Measurements from ENCODE around the gene NPB.

Gene NPB

DNA sequence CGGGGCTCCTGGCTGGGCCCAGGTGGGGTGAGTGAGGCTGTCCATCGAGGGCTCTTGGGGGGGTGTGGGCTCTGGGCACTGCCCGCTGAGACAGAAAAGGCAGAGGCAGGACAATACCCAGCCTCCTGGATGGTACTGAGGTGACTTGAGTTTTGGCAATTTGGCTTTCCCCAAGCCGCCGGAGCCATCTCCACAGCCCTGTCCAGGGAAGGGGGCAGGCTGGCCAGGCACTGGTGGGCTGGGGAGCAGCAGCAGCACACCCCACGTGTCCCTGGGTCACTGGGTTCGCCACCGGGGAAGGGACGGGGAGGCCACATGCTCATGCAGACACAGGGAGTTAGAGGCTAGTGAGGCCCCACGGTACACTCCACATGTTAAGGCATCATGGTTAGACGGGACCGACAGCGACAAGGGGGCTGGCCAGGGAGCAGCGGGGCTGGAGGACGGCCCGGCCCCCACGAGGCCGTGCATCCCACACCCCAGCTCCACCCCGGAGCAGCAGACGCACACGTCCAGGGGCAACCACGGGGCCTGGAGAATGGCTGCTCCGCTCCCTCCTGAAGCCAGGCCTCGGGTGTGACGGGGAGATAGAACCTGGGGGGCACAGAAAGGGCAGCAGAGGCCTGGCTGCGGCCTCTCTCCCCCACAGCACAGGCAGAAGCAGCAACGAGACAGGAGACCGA, 33.9 kb upstream of the NPB start (continued):
- TF ChIP-seq, protein P1, sequence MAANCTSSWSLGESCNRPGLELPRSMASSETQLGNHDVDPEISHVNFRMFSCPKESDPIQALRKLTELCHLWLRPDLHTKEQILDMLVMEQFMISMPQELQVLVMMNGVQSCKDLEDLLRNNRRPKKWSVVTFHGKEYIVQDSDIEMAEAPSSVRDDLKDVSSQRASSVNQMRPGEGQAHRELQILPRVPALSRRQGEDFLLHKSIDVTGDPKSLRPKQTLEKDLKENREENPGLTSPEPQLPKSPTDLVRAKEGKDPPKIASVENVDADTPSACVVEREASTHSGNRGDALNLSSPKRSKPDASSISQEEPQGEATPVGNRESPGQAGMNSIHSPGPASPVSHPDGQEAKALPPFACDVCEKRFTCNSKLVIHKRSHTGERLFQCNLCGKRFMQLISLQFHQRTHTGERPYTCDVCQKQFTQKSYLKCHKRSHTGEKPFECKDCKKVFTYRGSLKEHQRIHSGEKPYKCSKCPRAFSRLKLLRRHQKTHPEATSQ (tag by site-specific recombination; IDR thresholded peaks at IDR 0.05) = 0 out of 2 replicates have a peak, but pooled peaks have one; percentile 8
- TF ChIP-seq SETDB1 (IDR thresholded peaks at IDR 0.05; ENCODE audit: insufficient read length, low read length) = no peak
- no peak for TF ChIP-seq KLF16 (tag by site-specific recombination; IDR thresholded peaks at IDR 0.05)
- no peak for TF ChIP-seq GLI4 (tag by site-specific recombination; IDR thresholded peaks at IDR 0.05)
- TF ChIP-seq, protein P2, sequence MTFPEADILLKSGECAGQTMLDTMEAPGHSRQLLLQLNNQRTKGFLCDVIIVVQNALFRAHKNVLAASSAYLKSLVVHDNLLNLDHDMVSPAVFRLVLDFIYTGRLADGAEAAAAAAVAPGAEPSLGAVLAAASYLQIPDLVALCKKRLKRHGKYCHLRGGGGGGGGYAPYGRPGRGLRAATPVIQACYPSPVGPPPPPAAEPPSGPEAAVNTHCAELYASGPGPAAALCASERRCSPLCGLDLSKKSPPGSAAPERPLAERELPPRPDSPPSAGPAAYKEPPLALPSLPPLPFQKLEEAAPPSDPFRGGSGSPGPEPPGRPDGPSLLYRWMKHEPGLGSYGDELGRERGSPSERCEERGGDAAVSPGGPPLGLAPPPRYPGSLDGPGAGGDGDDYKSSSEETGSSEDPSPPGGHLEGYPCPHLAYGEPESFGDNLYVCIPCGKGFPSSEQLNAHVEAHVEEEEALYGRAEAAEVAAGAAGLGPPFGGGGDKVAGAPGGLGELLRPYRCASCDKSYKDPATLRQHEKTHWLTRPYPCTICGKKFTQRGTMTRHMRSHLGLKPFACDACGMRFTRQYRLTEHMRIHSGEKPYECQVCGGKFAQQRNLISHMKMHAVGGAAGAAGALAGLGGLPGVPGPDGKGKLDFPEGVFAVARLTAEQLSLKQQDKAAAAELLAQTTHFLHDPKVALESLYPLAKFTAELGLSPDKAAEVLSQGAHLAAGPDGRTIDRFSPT (tag by site-specific recombination; IDR thresholded peaks at IDR 0.05) = peak; percentile 94; the same call in 1 of the 2 replicates
- no peak for TF ChIP-seq ZNF274 (IDR thresholded peaks at IDR 0.05; ENCODE audit: low read length)
- TF ChIP-seq ZNF274 (tag by site-specific recombination; IDR thresholded peaks at IDR 0.05; ENCODE audit: borderline replicate concordance) = no peak
- TF ChIP-seq ZNF184 (tag by site-specific recombination; IDR thresholded peaks at IDR 0.05) = no peak
- TF ChIP-seq ZNF24 (tag by site-specific recombination; IDR thresholded peaks at IDR 0.05) = no peak
- TF ChIP-seq ZNF394 (tag by site-specific recombination; IDR thresholded peaks at IDR 0.05; ENCODE audit: borderline replicate concordance) = no peak; the same call in 1 of the 2 replicates
- TF ChIP-seq, protein P3, sequence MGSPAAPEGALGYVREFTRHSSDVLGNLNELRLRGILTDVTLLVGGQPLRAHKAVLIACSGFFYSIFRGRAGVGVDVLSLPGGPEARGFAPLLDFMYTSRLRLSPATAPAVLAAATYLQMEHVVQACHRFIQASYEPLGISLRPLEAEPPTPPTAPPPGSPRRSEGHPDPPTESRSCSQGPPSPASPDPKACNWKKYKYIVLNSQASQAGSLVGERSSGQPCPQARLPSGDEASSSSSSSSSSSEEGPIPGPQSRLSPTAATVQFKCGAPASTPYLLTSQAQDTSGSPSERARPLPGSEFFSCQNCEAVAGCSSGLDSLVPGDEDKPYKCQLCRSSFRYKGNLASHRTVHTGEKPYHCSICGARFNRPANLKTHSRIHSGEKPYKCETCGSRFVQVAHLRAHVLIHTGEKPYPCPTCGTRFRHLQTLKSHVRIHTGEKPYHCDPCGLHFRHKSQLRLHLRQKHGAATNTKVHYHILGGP (tag by site-specific recombination; IDR thresholded peaks at IDR 0.05) = no peak
- TF ChIP-seq KLF1 (tag by site-specific recombination; IDR thresholded peaks at IDR 0.05) = peak; percentile 41; the same call in 1 of the 2 replicates
- TF ChIP-seq TRIM28 (IDR thresholded peaks at IDR 0.05; ENCODE audit: borderline replicate concordance, low read length) = no peak
- TF ChIP-seq, protein P4, sequence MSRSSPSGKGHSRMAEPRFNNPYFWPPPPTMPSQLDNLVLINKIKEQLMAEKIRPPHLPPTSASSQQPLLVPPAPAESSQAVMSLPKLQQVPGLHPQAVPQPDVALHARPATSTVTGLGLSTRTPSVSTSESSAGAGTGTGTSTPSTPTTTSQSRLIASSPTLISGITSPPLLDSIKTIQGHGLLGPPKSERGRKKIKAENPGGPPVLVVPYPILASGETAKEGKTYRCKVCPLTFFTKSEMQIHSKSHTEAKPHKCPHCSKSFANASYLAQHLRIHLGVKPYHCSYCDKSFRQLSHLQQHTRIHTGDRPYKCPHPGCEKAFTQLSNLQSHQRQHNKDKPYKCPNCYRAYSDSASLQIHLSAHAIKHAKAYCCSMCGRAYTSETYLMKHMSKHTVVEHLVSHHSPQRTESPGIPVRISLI (tag by site-specific recombination; IDR thresholded peaks at IDR 0.05) = no peak
- TF ChIP-seq ZNF292 (tag by site-specific recombination; IDR thresholded peaks at IDR 0.05; ENCODE audit: borderline replicate concordance, low read depth) = no peak
- peak; percentile 58 for TF ChIP-seq ZNF600 (tag by site-specific recombination; IDR thresholded peaks at IDR 0.05)
- TF ChIP-seq WT1 (tag by site-specific recombination; IDR thresholded peaks at IDR 0.05) = peak; percentile 23; the same call in 1 of the 2 replicates
- no peak for TF ChIP-seq ZNF792 (tag by site-specific recombination; IDR thresholded peaks at IDR 0.05)
- no peak for TF ChIP-seq ZNF830 (tag by site-specific recombination; IDR thresholded peaks at IDR 0.05; ENCODE audit: low read depth)
- no peak for TF ChIP-seq PRDM1 (tag by site-specific recombination; IDR thresholded peaks at IDR 0.05)
- TF ChIP-seq, protein P5, sequence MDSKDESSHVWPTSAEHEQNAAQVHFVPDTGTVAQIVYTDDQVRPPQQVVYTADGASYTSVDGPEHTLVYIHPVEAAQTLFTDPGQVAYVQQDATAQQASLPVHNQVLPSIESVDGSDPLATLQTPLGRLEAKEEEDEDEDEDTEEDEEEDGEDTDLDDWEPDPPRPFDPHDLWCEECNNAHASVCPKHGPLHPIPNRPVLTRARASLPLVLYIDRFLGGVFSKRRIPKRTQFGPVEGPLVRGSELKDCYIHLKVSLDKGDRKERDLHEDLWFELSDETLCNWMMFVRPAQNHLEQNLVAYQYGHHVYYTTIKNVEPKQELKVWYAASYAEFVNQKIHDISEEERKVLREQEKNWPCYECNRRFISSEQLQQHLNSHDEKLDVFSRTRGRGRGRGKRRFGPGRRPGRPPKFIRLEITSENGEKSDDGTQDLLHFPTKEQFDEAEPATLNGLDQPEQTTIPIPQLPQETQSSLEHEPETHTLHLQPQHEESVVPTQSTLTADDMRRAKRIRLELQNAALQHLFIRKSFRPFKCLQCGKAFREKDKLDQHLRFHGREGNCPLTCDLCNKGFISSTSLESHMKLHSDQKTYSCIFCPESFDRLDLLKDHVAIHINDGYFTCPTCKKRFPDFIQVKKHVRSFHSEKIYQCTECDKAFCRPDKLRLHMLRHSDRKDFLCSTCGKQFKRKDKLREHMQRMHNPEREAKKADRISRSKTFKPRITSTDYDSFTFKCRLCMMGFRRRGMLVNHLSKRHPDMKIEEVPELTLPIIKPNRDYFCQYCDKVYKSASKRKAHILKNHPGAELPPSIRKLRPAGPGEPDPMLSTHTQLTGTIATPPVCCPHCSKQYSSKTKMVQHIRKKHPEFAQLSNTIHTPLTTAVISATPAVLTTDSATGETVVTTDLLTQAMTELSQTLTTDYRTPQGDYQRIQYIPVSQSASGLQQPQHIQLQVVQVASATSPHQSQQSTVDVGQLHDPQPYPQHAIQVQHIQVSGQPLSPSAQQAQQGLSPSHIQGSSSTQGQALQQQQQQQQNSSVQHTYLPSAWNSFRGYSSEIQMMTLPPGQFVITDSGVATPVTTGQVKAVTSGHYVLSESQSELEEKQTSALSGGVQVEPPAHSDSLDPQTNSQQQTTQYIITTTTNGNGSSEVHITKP (tag by site-specific recombination; IDR thresholded peaks at IDR 0.05) = no peak
- TF ChIP-seq, protein P6, sequence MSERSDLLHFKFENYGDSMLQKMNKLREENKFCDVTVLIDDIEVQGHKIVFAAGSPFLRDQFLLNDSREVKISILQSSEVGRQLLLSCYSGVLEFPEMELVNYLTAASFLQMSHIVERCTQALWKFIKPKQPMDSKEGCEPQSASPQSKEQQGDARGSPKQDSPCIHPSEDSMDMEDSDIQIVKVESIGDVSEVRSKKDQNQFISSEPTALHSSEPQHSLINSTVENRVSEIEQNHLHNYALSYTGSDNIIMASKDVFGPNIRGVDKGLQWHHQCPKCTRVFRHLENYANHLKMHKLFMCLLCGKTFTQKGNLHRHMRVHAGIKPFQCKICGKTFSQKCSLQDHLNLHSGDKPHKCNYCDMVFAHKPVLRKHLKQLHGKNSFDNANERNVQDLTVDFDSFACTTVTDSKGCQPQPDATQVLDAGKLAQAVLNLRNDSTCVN (tag by site-specific recombination; optimal IDR thresholded peaks at IDR 0.05) = peak; percentile 41
- TF ChIP-seq, protein P7, sequence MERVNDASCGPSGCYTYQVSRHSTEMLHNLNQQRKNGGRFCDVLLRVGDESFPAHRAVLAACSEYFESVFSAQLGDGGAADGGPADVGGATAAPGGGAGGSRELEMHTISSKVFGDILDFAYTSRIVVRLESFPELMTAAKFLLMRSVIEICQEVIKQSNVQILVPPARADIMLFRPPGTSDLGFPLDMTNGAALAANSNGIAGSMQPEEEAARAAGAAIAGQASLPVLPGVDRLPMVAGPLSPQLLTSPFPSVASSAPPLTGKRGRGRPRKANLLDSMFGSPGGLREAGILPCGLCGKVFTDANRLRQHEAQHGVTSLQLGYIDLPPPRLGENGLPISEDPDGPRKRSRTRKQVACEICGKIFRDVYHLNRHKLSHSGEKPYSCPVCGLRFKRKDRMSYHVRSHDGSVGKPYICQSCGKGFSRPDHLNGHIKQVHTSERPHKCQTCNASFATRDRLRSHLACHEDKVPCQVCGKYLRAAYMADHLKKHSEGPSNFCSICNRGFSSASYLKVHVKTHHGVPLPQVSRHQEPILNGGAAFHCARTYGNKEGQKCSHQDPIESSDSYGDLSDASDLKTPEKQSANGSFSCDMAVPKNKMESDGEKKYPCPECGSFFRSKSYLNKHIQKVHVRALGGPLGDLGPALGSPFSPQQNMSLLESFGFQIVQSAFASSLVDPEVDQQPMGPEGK (tag by site-specific recombination; IDR thresholded peaks at IDR 0.05) = peak; percentile 93
- no peak for TF ChIP-seq ZNF416 (tag by site-specific recombination; IDR thresholded peaks at IDR 0.05)
- no peak for TF ChIP-seq ZNF670 (tag by site-specific recombination; IDR thresholded peaks at IDR 0.05; ENCODE audit: low read depth)
- TF ChIP-seq ZBTB48 (tag by site-specific recombination; IDR thresholded peaks at IDR 0.05) = peak; percentile 82
- no peak; the same call in 1 of the 2 replicates for TF ChIP-seq ZEB2 (tag by site-specific recombination; IDR thresholded peaks at IDR 0.05)
